ENCODE results near the gene RTTN.

RTTN gene

DNA sequence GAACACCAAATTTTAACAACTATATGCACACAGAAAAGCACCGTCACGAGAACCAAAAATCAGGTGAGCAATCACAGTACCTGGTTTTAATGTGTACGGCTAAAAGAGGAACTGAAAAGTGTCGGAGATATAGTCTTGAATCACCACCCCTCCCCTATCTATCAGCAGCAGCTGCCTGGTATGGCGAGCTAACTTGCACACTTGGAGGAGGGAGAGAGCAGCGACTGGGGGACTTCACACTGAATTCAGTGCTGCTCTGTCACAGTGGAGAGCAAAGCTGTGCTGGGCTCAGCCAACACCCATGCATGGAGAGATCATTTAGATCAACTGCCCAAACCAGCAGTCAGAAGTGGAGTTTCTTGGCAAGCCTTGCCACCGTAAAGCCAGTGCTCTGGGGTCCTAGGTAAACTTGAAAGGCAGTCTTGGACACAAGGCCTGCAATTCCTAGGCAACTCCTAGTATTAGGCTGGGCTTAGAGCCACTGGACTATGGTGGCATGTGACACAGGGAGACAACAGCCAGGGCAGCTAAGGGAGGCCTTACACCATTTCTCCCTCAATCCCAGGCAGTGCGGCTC lies 168.6 kb downstream of the RTTN start:
- TF ChIP-seq, protein P1, sequence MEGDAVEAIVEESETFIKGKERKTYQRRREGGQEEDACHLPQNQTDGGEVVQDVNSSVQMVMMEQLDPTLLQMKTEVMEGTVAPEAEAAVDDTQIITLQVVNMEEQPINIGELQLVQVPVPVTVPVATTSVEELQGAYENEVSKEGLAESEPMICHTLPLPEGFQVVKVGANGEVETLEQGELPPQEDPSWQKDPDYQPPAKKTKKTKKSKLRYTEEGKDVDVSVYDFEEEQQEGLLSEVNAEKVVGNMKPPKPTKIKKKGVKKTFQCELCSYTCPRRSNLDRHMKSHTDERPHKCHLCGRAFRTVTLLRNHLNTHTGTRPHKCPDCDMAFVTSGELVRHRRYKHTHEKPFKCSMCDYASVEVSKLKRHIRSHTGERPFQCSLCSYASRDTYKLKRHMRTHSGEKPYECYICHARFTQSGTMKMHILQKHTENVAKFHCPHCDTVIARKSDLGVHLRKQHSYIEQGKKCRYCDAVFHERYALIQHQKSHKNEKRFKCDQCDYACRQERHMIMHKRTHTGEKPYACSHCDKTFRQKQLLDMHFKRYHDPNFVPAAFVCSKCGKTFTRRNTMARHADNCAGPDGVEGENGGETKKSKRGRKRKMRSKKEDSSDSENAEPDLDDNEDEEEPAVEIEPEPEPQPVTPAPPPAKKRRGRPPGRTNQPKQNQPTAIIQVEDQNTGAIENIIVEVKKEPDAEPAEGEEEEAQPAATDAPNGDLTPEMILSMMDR (IDR thresholded peaks at IDR 0.05; ENCODE audit: control insufficient read depth, insufficient read depth, low read depth, low read length, missing control alignments), result no peak
- no peak for DNase-seq (ENCODE audit: low read depth)
- H3K4me3 ChIP-seq (ENCODE audit: control insufficient read depth, low read depth, low read length), result no peak overlapping the region

DNA sequence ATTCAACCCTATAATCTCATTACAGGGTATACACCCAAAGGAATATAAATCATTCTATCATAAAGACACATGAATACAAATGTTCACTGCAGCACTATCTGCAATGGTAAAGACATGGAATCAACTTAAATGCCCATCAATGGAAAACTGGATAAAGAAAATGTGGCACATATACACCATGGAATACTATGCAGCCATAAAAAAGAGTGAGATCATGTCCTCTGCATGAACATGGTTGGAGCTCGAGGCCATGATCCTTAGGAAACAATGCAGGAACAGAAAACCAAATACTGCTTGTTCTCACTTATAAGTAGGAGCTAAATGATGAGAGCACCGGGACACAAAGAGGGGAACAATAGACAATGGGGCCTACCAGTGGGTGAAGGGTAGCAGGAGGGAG lies 169.3 kb downstream of the RTTN start:
- TF ChIP-seq, protein P1 (IDR thresholded peaks at IDR 0.05; ENCODE audit: control insufficient read depth, insufficient read depth, low read depth, low read length, missing control alignments), result no peak
- no peak for DNase-seq (ENCODE audit: low read depth)
- H3K4me3 ChIP-seq (ENCODE audit: control insufficient read depth, low read depth, low read length), result no peak overlapping the region

DNA sequence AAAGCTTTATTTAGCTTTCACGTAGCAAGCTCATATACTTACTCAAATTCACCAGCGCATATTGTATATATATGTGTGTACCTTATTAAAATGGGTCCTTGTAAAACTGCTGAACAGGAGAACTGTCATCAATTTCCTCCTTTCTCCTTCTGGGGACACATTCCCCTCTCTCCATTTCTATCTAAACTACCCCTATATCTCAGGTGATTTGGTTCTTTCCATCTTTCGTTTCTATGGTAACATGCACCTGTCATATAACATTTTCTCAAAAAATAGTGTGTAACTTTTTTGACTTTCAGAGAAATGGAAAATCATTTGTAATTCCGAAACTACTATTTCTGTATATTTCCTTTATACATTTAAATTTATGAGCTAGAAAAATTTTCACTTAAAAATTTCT lies 174.3 kb downstream of the RTTN start:
- no peak for DNase-seq (ENCODE audit: low read depth)
- TF ChIP-seq, protein P1 (IDR thresholded peaks at IDR 0.05; ENCODE audit: control insufficient read depth, insufficient read depth, low read depth, low read length, missing control alignments), result no peak
- no peak overlapping the region for H3K4me3 ChIP-seq (ENCODE audit: control insufficient read depth, low read depth, low read length)

DNA sequence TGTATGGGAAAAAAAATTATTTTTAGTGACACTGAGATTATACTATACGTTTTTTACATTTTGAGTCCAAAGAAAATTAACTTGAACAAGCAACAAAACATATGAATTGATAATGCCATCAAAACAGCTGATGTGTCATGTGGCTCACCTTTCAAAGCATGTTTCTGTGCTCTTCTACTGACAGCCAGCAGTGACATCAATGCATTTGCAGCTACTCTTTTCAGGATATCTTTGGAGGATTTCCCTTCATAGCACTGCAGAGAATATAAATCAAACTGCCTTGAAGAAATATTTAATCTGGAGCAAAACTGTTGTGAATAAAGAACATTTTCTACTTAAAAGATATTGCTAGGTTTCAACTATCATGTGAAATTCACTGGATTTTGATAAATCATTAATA lies 174.8 kb downstream of the RTTN start:
- no peak for DNase-seq (ENCODE audit: low read depth)
- TF ChIP-seq, protein P1 (IDR thresholded peaks at IDR 0.05; ENCODE audit: control insufficient read depth, insufficient read depth, low read depth, low read length, missing control alignments), result no peak
- no peak overlapping the region for H3K4me3 ChIP-seq (ENCODE audit: control insufficient read depth, low read depth, low read length)

DNA sequence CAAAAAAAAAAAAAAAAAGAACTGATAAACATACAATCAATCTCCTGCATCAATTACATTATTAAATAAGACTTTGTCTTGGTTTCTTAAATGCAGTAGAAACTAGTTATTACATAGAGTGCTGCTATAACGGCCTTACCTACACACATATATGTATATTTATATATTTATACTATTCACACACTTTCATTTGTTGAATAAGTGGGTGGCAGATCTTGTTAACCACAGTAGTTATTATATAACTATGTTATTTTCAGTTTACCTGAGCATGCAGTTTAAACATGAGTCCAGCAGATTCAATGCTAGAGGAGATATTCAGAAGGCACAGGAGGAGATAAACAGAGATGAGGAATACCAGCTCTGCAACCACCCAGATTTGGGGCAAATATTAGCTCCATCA lies 176.3 kb downstream of the RTTN start:
- H3K4me3 ChIP-seq (ENCODE audit: control insufficient read depth, low read depth, low read length), result no peak overlapping the region
- DNase-seq (ENCODE audit: low read depth), result no peak
- TF ChIP-seq, protein P1 (IDR thresholded peaks at IDR 0.05; ENCODE audit: control insufficient read depth, insufficient read depth, low read depth, low read length, missing control alignments), result no peak

DNA sequence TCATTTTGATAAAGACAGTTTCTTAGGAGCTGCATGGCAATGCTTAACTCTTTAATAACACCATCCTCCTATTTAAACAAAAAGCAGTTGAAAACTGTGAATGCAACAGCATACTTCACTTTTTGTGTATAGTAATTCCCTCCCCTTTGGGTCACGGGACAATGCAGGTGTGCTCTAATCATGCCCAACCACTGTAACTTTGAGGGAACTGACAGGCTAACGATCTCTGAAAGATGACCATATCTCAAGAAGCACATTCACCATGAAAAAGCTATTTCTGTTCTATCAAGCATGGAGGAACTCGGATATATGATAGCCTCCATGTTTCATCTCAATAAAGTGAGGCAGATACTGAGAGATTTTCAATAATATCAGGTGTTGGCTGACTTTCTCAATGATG lies 176.8 kb downstream of the RTTN start:
- no peak for DNase-seq (ENCODE audit: low read depth)
- TF ChIP-seq, protein P1 (IDR thresholded peaks at IDR 0.05; ENCODE audit: control insufficient read depth, insufficient read depth, low read depth, low read length, missing control alignments), result no peak
- no peak overlapping the region for H3K4me3 ChIP-seq (ENCODE audit: control insufficient read depth, low read depth, low read length)

DNA sequence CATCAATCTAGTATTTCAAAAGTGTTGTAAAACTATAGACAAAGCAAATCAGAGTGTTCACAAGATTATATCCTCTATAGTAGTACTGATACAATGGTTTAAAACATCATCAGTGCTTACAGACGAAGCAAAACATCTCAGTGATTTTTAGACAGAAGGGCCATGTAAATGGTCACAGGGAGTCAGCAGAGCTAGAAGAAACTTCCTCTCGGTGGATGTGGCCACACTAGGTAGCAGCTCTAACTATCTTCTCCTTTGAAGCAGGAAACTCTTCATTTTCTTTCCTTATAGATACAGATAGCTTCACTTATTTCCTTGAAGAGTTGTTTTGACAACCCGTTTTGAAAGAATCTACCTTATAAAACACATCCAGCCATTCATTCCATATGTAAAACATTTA lies 177.4 kb downstream of the RTTN start:
- TF ChIP-seq, protein P1 (IDR thresholded peaks at IDR 0.05; ENCODE audit: control insufficient read depth, insufficient read depth, low read depth, low read length, missing control alignments), result no peak
- no peak for DNase-seq (ENCODE audit: low read depth)
- H3K4me3 ChIP-seq (ENCODE audit: control insufficient read depth, low read depth, low read length), result no peak overlapping the region
